ENCODE results near the gene BPIFB4.
"Not testable (repeated sequence)": the region's sequence is repeated elsewhere in the genome, so short reads cannot be mapped to it uniquely, and the experiment has no call there.

The BPIFB4 gene

DNA sequence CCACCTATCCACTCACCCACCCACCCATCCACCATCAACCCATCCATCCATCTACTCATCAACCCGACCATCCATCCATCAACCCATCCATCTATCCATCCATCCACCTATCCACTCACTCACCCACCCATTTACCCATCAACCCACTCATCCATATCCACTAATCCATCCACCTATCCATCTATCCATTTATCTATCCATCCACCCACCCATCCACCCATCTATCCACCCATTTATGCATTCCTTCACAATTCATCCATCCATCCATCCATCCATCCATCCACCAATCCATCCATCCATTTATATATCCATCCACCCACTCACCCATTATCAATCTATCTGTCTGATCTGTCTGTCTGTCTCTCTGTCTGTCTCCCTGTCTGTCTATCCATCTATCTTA is 14.1 kb downstream of the BPIFB4 start:
- H3K4me1 ChIP-seq: no peaks in the 10 kb centered on the region
- H3K27me3 ChIP-seq: no peaks in the 10 kb centered on the region
- H3K4me2 ChIP-seq: no peak overlapping the region
- no peaks in the 10 kb centered on the region for H3K9me3 ChIP-seq (replicated peaks in 1 of 11)
- no peak for TF ChIP-seq Cebpa-rat (IDR thresholded peaks at IDR 0.05)
- no peak overlapping the region for H3K9ac ChIP-seq
- no peak overlapping the region for H3K27ac ChIP-seq
- no peaks in the 10 kb centered on the region; a peak in 1 of 22 replicates for H4K20me1 ChIP-seq
- H3K4me3 ChIP-seq: no peak overlapping the region
- no peaks in the 10 kb centered on the region for H3K36me3 ChIP-seq

DNA sequence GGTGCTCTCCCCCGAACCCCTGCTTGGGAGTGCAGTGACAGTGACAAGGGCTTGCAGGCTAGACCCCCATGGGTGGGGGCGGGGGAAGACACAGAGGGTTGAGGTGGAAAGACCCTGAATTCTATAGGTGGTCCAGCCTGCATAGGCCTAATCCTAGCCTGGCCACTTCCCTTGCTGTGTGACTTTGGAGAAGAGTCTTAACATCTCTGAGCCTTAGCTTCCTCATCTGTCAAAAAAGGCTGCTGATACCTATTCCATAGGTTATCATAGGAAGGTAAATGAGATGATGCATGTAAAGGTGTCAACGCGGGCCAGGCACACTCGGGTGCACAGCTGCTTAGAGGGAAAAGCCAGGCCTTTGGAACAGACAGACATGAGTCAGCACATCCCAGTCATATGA is 15.8 kb downstream of the BPIFB4 start:
- no peaks in the 10 kb centered on the region for H3K9me3 ChIP-seq (replicated peaks in 1 of 11)
- no peaks in the 10 kb centered on the region for H3K27me3 ChIP-seq
- no peak overlapping the region; a peak in 1 of 22 replicates for H3K9ac ChIP-seq
- no peak overlapping the region for H3K4me2 ChIP-seq
- no peaks in the 10 kb centered on the region; a peak in 1 of 22 replicates for H4K20me1 ChIP-seq
- no peaks in the 10 kb centered on the region for H3K36me3 ChIP-seq
- no peaks in the 10 kb centered on the region for H3K4me1 ChIP-seq
- H3K4me3 ChIP-seq: no peak overlapping the region
- H3K27ac ChIP-seq: no peak overlapping the region
- no peak for TF ChIP-seq Cebpa-rat (IDR thresholded peaks at IDR 0.05)

DNA sequence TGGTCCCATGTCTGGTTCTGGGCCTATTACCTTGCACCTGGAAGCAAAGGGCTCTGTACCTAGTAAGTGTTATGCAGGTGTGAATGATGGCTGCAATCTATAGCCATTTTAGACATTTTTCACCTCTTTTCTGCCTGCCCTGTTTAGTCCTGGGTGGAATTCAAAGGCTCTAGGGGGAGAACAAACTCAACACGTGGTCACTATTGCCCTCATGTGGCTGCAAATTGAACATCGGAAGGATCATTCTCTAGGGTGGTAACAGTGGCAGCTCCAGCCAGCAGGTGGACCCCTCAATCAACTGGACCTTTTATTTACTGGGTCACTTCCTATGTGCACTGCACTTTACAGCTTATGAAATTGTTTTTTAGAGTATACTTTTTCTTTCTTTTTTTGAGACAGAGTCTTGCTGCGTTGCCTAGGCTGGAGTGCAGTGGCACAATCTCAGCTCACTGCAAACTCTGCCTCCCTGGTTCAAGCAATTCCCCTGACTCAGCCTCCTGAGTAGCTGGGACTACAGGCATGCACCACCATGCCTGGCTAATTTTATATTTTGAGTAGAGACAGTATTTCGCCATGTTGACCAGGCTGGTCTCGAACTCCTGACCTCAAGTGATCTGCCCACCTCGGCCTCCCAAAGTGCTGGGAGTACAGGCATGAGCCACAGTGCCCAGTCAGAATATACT is 16.6 kb downstream of the BPIFB4 start:
- not testable (repeated sequence) for H3K9ac ChIP-seq; H3K4me3 ChIP-seq; H3K36me3 ChIP-seq; H3K4me2 ChIP-seq; H3K4me1 ChIP-seq; H3K27me3 ChIP-seq; H3K27ac ChIP-seq; H4K20me1 ChIP-seq; H3K9me3 ChIP-seq (replicated peaks in 1 of 11)

DNA sequence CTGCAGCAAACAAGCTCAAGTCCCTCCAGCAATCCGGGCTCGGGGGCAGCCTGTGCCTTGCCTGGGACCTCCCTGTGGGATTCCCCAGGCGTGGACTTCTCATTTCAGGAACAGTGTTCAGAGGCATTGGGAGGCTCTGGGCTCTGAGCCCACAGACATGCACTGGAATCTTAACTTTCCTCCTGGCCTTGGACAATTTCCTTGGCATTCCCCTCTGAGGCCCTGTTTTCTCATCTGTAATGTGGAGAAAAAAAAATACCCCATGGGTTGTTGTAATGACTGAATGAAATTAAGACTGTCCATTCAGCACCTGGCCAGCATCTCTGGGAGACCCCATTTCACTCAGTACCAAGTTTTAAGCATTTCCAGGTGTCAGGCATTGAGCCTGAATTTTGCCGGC is 17.6 kb downstream of the BPIFB4 start:
- Histone ChIP-seq H3K9ac (no peak overlapping the region; a peak in 1 of 22 replicates), H3K27ac (no peak overlapping the region), H3K4me2 (no peak overlapping the region), H3K4me3 (no peak overlapping the region), H3K36me3 (no peaks in the 10 kb centered on the region), H4K20me1 (no peaks in the 10 kb centered on the region; a peak in 1 of 22 replicates), H3K27me3 (no peaks in the 10 kb centered on the region), H3K4me1 (no peaks in the 10 kb centered on the region), H3K9me3 (replicated peaks in 1 of 11) (no peaks in the 10 kb centered on the region)
- no peak for TF ChIP-seq Cebpa-rat (IDR thresholded peaks at IDR 0.05)

DNA sequence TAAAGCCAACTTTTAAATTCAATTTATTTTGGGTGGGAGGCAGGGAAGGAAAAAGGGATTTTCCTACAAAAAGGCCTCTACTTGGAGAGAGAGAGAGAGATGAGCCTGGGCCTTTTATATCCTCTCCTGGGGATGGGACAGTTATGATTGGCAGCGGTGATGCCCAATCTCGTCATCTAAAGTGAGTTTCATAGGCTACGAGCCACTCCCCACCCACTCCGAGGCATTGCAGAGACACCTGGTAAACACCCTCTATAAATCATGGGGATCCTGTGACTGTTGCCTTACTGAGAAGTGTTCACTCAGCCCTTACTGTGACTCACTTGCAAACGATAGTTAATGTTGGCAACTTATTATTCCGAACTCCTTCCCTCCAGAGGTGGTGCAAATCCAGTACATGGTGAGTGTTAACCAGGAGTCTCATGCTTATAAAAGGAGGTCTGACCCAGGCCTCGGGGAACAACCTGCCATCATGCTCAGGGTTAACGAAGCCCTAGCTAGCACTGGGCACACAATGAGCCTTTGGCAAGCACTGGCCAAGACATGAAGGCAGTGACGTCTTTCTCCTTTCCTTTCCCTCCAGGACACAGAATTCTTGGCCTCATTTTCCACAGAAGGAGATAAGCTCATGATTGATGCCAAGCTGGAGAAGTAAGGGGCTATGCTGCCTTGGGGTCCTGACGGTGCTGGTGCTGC is 20.5 kb downstream of the BPIFB4 start:
- H3K27ac ChIP-seq: no peak overlapping the region
- no peaks in the 10 kb centered on the region; a peak in 1 of 22 replicates for H4K20me1 ChIP-seq
- no peaks in the 10 kb centered on the region for H3K9me3 ChIP-seq (replicated peaks in 1 of 11)
- H3K4me1 ChIP-seq: no peaks in the 10 kb centered on the region
- no peak overlapping the region for H3K4me2 ChIP-seq
- H3K27me3 ChIP-seq: no peaks in the 10 kb centered on the region
- H3K9ac ChIP-seq: no peak overlapping the region
- no peaks in the 10 kb centered on the region for H3K36me3 ChIP-seq
- H3K4me3 ChIP-seq: no peak overlapping the region
- no peak for TF ChIP-seq Cebpa-rat (IDR thresholded peaks at IDR 0.05)

DNA sequence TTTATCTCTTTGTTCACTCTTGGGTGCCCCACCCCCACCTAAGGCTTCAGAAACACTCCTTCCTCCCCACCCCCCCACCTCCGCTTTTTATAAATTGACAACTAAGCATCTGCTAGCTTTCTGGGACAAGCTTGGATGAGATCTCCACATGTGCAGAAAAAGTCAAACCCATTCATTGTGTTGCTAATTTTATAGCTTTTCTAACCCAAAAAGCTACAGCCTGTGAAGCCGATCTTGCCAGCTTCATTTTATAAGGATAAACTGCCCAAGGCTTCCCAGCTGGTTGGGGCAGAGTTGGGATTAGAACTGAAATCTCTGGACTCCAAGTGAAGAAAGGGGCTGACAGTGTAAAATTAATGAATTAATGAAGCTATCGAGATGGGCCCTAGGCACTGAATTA is 24.1 kb downstream of the BPIFB4 start:
- H3K4me2 ChIP-seq: no peak overlapping the region
- H3K4me3 ChIP-seq: no peak overlapping the region
- no peaks in the 10 kb centered on the region for H3K27me3 ChIP-seq
- TF ChIP-seq Cebpa-rat (IDR thresholded peaks at IDR 0.05): no peak
- H4K20me1 ChIP-seq: no peaks in the 10 kb centered on the region
- H3K36me3 ChIP-seq: no peaks in the 10 kb centered on the region
- H3K9me3 ChIP-seq (replicated peaks in 1 of 11): no peaks in the 10 kb centered on the region
- no peak overlapping the region for H3K27ac ChIP-seq
- no peaks in the 10 kb centered on the region for H3K4me1 ChIP-seq
- no peak overlapping the region for H3K9ac ChIP-seq

DNA sequence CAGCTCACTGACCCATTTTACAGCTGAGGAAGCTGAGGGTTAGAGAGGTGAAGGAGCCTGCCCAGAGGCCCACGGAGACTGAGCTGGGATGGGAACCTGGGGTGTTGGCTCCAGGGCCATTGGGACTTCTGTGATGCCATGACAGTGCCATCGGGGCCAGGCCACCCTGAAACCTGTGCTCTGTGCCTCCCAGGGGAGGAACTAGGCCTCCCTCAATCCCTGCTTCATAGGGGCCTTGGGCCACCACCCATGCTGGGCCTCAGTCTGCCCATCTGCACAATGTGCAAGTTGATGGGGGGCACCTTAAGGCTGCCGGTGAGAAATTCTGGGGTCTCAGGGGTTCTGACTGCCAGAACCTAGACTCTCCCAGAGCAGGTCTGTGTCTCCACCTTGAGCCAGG is 24.9 kb downstream of the BPIFB4 start:
- no peak overlapping the region for H3K9ac ChIP-seq
- no peaks in the 10 kb centered on the region for H4K20me1 ChIP-seq
- no peaks in the 10 kb centered on the region for H3K27me3 ChIP-seq

DNA sequence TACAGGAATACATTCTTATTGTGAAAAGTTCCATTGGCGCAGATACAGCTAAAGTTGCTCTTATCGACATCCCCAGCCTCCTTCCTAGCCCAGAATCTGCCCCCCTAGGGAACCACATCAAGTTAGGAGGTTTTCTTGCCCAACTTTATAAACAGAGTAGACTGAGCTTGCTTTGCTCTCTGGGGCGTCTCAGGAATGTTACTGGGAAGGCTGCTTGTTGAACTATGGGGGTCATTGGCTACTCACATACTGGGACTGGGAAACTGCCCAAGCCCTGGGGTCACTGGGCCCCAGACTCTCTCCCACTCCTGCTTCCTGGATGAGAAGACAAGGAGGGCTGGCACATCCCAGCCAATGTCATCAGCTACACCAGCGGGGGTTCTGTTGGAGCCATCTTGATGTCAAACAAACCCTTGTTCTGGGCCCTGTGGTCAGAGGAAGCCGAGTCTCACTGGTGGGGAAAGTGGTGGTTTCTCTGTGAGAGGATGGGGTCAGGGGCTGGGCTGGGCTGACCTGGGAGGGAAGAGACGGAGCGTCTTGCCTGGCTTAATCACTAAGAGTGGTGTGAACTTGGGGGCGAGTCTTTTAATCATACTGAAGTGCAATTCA is 26.0 kb downstream of the BPIFB4 start:
- no peaks in the 10 kb centered on the region for H3K4me1 ChIP-seq
- no peak overlapping the region for H3K9ac ChIP-seq
- no peak overlapping the region for H3K27ac ChIP-seq
- H3K27me3 ChIP-seq: no peaks in the 10 kb centered on the region
- no peaks in the 10 kb centered on the region for H3K9me3 ChIP-seq (replicated peaks in 1 of 11)
- no peak overlapping the region for H3K4me3 ChIP-seq
- no peak for TF ChIP-seq Cebpa-rat (IDR thresholded peaks at IDR 0.05)
- H4K20me1 ChIP-seq: no peaks in the 10 kb centered on the region
- no peak overlapping the region for H3K4me2 ChIP-seq
- H3K36me3 ChIP-seq: no peaks in the 10 kb centered on the region

More for the DNA sequence above, 24.9 kb downstream of the BPIFB4 start:
- no peak overlapping the region for H3K4me3 ChIP-seq
- no peak overlapping the region for H3K4me2 ChIP-seq
- H3K27ac ChIP-seq: no peak overlapping the region
- no peak for TF ChIP-seq Cebpa-rat (IDR thresholded peaks at IDR 0.05)
- no peaks in the 10 kb centered on the region for H3K36me3 ChIP-seq
- no peaks in the 10 kb centered on the region for H3K9me3 ChIP-seq (replicated peaks in 1 of 11)
- no peaks in the 10 kb centered on the region for H3K4me1 ChIP-seq

DNA sequence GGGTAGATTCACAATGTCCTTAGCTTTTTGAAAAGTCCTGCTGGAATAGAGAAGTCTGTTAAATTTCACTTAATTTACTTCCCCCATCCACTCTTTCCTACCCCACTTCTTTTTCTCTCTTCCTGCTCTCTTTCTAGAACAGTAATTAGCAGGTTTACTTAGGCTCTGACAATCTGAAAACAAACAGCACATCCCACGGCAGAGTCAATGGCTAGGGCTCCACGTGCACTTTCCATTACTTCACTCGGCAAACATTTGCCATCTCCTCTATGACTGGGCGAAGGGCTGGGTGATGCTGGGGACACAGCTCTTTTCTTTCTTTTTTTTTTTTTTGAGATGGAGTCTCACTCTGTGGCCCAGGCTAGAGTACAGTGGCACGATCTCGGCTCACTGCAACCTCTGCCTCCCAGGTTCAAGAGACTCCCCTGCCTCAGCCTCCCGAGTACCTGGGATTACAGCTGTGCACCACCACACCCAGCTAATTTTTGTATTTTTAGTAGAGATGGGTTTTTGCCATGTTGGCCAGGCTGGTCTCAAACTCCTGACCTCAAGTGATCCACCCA is 26.7 kb downstream of the BPIFB4 start:
- not testable (repeated sequence) for H3K27me3 ChIP-seq, H3K4me2 ChIP-seq, H3K4me1 ChIP-seq

More for the DNA sequence above, 26.7 kb downstream of the BPIFB4 start:
- H3K36me3 ChIP-seq; H3K4me3 ChIP-seq; H3K9ac ChIP-seq; H4K20me1 ChIP-seq; H3K27ac ChIP-seq; H3K9me3 ChIP-seq (replicated peaks in 1 of 11): not testable (repeated sequence)

Data from BLaER1 treated with 17β-estradiol and CSF1 and Interleukin-3, amounts not matched to agents 10 nM and 100 nM (cell line).